Esophagus mucosa (tissue), 1 donor: ENCODE data around the gene FREM3. TPM values are rescaled to one million over a fixed set of nuclear protein-coding genes. Genes with fewer than 3 reads are reported as not detected.
A peak's percentile ranks its signal among the peaks of the same experiment; 100 is the strongest.
"Not testable (repeated sequence)": the region's sequence is repeated elsewhere in the genome, so short reads cannot be mapped to it uniquely, and the experiment has no call there.

Source experiments
- ATAC-seq: fragments of 200-7000 bp; cut with Tn5 transposase; one replicate; pipeline ENCODE4 v1.9.1; 2020
- total RNA-seq: library from RNA; stranded (reverse); gene quantifications from one replicate; pipeline ENCODE4 v1.2.4, GENCODE V29; 2023
- donor health status: DM: yes; HTN: yes; CAD: no.

FREM3 gene
- total RNA-seq, 1 donor from 2014 or later, result not detected

DNA sequence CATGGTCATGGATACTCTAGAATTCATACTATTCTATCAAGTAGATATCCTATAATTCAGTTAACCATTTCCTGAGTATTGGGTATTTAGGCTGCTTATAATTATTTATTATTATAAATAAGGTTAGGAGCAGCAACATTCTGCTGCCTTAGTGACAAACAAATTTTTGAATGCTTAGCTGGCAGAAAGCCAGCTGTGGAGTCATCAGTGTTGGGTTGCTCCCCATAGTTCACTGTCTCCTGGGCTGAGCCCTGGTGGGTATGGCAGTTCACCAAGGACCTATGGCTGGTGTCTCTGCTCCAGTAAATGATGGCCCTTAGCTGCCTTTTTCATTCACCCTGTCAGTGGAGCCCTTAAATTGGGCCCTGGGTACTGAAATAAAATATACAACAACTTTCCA lies 125.1 kb downstream of the FREM3 start:
- ATAC-seq, result no peak

DNA sequence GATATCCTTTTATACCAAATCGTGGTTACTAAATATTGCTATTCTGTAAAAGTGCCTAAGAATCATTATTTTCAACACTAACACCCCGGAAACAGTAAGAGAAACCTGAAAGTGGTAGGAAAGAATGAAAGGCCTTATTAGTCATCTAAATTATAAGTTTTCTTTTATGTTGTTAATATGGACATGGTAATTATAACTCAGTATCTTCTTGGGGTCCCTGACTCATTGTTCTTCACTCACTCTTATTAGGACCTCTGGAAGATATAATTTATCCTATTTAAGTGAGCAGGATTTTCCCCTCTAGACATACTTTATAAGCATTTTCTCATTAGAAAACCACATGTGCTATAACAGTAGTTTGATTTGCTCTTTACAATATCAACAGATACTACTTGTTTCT lies 136.0 kb downstream of the FREM3 start:
- ATAC-seq, result no peak

DNA sequence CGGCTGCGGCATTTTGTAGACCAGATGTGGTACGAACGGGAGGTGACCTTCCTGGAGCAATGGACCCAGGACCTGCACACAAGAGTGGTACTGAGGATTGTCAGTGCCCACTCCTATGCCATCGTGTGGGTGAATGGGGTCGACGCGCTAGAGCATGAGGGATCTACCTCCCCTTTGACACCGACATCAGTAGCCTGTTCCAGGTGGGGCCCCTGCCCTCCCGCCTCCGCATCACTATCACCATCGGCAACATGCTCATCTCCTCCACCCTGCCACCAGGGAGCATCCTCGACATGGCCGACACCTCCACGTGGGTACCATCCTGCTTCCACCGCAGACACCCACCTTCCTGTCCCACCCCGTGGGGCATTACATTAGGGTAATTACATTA lies 140.7 kb downstream of the FREM3 start:
- peak; percentile 24 for ATAC-seq

DNA sequence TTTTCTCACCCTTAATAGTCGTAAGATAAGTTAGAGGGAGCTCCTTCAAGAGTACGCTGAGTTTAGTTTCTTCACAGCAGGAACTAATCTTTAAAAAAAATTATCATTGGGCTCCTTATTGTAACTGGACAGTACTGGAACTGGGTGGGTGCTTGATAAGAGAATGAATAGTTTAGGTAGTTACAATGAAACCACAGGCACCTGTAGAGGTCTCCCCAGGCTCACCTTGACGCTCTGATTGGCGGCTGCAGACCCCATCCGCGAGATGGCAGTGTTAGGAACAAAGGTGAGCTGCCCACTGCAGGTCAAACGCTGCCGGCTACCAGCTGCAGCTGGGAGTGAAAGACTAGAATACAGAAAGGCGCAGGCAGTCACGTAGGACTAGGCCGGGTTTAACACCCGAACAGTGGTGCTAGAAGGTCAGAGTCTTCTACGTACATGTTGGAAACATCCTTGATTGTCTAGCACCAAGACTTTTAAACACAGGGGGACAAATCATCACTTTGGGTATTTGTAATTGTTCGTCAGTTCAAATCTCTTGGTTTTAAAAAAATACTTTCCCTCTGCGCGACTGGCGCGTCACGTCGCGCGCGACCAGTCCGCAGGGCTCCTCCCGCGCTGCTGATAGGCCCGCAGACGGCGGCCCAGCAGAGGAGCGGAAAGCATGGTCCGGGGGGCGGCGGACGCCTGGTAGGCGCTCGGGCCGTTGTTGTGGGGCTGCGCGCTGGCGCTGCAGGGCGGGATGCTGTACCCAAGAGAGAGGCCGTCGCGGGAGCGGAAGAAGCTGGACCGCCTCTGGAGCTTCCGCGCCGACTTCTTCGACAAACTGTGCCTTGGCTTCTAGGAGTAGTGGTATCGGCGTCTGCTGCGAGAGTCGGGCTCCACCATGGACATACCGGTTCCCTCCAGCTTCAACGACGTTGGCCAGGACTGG lies 141.4 kb downstream of the FREM3 start:
- peak; percentile 83 for ATAC-seq

DNA sequence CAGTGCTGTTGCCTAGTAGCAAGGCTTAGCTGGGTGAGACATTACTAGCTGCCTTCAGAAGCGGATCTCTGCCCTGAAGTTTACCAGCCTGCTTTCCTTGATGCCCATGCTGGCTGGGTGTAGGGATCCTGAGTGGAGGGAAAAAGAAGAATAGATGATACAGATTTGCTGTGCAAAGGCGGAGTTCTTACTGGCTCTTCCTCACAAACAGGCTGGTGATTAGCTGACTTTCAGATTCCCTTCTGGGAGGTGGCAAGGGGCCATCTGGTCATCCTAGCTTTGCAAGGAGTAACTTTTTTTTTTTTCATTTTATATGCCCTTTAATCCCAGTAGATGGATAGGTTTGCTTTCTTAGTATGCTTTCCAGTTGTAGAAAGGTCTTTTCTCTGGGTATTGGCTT lies 142.2 kb downstream of the FREM3 start:
- ATAC-seq, result no peak

DNA sequence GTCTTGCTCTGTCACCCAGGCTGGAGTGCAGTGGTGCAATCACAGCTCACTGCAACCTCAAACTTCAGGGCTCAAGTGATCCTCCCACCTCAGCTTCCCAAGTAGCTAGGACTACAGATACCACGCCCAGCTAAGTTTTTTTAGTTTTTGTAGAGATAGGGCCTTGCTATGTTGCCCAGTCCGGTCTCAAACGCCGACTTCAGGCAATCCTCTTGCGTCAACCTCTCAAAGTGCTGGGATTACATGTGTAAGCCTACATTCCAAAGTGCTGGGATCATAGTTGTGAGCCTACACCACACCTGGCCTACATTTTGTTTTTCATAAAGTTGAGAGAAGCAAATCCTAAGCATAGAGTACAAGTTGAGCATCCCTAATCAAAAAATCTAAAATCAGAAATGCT lies 144.8 kb downstream of the FREM3 start:
- ATAC-seq, result peak; percentile 41

DNA sequence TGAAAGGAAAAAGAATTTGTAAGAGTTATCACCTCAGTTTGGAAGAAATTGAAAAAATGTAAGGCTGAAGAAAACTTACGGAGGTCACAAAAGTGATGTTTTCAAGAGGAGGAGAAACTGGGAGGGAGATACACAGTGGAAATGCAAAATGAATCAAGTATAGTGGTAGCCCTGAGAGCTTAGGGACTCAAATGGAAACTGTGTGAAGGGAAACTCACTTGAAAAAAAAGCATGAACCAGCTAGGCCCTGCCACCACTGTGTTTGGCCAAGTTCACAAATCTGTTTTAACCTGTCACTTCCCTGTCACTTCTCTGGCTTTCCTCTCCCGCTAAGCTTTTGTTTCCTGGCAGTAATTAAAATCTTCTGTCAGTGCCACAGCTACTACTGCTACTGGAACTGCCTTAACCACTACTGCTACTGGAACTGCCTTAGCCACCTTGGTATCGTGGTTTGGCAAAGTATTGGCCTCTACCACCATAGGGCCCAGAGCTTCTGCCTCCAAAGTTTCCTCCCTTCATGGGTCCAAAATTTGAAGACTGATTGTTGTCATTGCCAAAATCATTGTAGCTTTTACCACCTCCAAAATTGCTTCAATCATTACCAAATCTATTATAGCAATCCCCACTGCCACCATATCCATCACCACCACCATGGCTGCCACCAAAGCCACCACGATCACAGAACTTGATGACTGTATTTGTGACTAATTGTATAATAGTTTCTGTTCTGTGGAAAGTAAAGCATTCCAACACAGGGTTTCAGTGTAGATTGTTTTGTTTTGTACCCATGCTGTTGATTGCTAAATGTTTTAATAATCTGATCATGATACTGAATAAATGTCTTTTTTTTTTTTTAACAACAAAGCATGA lies 145.5 kb downstream of the FREM3 start:
- ATAC-seq, result no peak

DNA sequence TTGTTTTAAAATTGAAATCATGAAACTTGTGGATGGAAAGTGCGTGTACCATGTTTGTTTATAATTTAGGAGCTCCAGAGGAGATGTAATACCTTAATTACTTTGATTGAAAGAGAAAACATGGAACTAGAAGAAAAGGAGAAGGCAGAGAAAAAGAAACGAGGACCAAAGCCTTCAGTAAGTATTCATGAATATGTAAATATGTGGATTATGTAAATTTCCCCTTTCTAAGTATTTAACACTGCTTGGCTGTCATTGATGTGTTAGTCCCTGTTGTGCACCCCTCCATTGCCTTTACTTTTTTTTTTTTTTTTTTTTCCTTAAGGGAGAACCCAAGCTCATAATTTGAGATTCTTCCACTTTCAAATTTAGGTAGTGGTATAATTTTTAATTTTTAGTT lies 150.5 kb downstream of the FREM3 start:
- no peak for ATAC-seq

DNA sequence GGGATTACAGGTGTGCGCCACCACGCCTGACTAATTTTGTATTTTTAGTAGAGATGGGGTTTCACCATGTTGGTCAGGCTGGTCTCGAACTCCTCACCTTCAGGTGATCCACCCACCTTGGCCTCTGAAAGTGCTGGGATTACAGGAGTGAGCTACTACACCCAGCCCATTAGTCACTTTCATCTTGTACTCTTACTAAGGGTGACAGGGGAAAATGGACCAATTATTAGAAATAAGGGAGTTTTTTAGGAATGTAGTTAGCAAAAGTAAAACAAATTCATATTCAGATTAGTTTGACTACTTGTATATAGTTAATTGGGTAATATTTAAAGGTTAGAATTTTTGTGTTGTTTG lies 160.8 kb downstream of the FREM3 start:
- ATAC-seq, result no peak

DNA sequence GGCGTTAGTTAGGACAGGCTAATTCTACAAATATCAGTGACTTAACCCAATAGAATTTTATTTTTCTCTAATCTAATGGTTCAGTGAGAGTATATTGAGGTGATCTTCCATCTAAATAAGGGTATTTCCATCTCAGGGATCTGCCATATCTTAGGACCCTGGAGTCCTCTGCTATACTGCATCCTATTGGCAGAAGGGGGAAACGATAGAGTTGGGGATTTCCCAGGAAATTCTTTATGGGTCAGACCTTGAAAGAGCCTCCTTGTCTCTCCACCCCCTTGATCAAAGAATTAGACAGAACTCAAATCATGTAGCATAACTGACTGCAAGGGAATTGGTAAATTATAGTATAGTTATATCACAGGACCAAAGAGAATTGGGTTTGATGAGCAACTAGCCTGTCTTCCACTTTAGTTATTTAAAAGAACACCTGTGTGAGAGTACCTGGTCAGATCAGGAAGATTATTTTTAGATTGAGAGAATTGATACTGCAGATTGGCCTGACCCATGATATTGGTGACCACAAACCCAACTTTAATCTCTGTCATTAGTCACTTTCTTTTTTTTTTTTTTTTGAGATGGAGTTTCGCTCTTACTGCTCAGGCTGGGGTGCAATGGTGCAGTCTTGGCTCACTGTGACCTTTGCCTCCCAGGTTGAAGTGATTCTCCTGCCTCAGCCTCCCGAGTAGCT lies 161.4 kb downstream of the FREM3 start:
- ATAC-seq, result no peak

DNA sequence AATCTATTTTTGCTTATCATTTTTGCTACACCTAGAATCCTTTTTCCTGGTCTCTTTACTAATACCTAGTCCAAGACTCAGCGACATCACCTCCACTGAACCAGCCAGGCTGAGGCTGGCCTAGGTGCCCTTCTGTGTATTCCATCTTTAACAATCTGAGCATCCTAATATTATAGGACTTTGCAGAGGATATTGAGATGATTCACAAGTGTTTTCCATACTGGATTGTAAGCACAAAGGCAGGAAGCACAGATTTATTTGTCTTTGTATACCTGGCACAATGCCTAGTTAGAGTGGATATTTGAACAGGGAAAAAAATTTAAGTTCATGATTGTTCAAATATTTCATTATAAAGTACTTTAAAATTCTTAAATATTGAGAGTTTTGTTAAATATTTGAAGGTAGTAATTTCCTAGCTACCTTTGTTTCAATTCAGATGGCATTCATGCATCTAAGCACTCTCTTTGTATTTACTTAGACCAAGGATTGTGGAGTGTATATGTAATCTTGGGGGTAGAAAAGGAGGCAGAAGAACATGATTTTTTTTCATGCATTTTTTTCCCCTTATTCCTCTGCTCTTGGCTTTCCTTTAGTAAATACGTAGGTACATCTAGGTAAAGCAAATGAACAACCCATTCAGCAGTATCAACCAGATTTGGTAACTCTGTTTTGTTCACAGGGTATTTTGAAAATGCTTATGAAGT lies 168.5 kb downstream of the FREM3 start:
- no peak for ATAC-seq

DNA sequence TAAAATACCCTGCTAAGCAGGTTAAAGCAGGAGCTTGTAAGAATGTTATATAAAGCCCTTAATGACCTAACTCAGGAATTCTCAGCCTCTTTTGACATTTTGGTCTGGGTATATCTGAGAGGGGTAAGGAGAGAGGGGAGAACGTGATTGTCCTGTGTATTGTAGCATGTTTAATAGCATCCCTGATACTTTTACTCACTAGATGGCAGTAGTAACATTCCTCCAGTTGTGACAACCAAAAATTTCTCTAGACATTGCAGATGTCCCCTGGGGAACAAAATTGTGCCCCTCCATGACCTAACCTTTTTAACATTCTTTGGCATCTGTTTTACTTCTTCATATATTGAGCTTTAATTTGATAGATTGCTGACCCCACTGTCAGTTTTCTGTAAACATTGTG lies 169.1 kb downstream of the FREM3 start:
- no peak for ATAC-seq

DNA sequence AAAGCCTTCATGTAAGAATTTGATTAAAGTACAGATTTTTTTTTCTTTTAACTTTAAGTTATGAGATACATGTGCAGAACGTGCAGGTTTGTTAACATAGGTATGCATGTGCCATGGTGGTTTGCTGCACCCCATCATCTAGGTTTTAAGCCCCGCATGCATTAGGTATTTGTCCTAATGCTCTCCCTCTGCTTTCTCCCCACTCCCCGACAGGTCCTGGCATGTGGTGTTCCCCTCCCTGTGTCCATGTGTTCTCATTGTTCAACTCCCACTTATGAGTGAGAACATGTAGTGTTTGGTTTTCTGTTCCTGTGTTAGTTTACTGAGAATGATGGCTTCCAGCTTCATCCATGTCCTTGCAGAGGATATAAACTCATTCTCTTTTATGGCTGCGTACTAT lies 172.4 kb downstream of the FREM3 start:
- not testable (repeated sequence) for ATAC-seq

Other genes starting within 250 kb of the FREM3 start
- 17.9 TPM for gene SMARCA5, start 187.0 kb downstream of the FREM3 start, total RNA-seq
- not detected for gene GYPE, start 204.9 kb upstream of the FREM3 start, total RNA-seq